Measurements from ENCODE around the gene LYVE1.
"Not testable (repeated sequence)": the region's sequence is repeated elsewhere in the genome, so short reads cannot be mapped to it uniquely, and the experiment has no call there.

The LYVE1 gene, protein sequence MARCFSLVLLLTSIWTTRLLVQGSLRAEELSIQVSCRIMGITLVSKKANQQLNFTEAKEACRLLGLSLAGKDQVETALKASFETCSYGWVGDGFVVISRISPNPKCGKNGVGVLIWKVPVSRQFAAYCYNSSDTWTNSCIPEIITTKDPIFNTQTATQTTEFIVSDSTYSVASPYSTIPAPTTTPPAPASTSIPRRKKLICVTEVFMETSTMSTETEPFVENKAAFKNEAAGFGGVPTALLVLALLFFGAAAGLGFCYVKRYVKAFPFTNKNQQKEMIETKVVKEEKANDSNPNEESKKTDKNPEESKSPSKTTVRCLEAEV

DNA sequence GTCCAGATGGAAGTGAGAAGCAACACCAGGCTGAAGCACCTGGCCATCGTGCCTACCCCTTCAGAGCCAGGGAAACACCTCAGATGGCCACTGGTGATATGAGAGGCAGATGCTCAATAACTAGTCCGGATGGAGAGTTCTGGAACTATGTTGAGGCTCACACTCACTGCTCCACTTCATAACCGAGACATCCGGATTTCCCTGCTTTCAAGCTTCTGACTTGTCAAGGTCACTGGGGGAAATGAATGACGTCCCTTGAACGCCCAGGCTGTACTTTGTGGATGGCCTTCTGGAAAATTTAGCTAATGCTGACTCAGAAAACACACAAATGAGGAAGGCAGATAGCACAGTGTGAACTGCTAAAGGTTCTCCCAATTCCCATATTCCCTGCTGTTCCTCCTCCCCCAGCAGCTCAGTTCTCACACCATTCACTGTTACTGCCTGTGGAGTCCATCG is at the start of gene LYVE1:
Gene LYVE1 (minus strand): TSS at position 180 of the 456 bp plus-strand sequence. CDS start 133 bp downstream, at position 47.
- DNase-seq, result no peak

DNA sequence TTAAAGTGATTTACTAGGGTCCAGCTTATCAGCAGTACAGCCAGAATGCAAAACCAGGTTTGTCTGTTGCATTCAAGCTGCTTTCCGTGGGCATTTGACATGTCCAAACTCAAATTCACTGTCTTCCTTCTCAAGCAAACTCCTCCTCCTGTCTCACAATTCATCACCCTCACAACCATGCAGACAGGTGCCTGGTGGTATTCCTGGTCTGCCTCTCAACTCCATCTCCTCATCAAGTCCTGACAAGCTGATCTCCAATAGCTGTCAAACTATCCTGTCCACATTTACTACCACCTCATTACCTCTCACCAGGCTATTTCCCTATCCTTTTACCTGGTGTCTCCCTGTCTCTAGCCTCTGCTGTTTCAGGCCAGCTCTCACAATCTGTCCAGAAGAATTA is 49.1 kb upstream of the LYVE1 start:
- DNase-seq, result no peak

DNA sequence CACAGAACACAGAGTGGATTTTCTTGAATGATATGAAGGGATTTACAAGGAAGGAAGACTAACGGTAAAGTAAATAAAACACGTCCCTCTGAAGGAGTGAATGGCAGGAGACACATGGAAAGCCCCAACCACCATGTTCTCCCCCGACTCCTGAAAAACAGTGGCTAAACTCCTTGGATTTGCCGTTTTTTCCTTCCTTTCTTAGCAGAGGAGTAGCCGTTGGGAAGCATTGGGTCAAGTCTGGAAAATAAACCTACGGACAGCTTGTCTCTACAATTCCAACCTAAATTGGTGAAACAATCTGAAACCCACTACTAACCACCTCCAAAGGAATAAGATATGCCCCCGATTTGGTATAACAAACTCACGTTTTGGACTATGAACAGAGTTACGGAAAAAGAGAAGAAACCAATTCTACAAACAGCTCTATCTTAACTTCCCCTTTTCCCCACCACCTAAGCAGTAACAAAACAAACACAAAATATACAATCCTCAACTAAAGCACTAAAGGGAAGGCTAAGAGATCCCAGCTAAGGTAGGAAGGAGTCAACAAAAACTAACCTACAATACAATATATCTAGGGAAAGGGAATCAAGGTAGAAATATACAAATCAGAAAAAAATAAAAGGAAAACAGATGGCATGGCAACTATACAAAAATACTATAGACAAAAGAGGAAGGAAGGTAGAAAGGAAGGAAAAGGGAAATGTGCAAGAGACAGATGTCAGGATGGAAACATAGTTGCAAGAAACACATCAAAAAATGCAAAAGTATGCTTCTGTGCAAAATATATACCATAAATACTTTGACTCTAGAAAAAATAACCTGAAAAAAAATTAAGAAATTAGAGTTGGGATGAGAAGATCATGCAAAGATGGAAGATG is 43.8 kb upstream of the LYVE1 start:
- DNase-seq, result no peak

DNA sequence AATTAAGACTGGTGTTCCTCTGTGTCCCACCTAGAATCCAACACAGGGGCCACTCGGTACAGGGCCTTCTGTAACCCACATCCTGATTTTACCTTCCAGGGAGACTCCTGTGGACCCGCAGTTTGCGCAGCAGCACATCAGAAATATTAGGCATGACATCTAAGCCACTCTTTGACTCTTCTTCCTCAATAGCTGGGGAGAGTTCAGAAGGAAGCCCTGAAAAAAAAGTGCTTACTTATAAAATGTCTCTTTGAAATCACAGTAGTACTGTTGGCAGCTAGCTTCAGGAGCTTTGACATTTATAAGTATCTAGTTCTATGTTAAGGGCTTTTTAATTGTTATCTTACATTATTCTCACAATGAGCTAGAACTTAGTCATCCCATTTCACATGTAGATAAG is 41.2 kb upstream of the LYVE1 start:
- no peak for DNase-seq

DNA sequence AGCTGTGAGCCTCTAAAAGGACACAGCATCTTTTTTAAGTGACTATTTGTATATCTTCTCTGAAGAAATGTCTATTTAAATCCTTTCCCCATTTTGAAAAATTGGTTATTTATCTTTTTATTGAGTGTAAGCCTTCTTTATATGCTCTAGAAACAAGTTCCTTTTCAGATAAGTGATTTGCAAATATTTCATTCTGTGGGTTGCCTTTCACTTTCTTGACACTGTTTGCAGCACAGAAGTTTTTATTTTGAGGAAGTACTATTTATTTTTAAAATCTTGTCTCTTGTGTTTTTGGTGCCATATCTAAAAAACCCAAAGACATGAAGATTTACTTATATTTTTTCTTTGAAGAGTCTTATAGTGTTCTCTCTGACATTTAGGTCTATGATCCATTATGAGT is 40.1 kb upstream of the LYVE1 start:
- DNase-seq, result no peak

DNA sequence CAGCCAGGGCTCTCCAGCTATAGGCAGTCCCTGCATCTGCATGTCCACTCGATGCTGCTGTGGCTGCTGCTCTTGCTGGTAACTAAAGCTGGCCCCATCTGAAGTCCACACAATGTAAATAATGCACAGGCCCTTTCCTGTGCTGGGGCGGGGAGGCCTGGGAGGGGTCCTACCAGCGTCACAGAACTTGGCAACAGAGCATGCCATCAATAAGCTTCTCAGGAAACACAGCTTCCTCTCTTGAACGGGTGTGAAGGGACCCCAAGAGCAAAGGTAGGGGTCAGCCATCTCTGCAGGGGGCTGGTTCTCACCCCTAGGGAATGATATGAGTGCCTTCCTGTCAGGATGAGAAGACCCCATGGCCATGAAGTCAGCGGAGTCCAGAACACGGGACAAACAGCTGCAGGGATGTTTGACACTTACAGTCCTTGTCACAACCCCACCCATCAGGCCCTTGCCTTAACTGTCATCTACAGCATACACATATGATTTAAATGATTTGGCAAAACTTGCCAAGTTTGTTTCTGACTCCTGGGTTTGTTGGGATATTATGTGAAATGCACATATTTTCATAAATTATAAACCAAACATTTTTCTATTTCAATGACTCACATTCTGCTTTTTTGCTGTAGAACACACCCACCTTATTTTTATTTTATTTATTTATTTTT is 39.1 kb upstream of the LYVE1 start:
- DNase-seq, result no peak

DNA sequence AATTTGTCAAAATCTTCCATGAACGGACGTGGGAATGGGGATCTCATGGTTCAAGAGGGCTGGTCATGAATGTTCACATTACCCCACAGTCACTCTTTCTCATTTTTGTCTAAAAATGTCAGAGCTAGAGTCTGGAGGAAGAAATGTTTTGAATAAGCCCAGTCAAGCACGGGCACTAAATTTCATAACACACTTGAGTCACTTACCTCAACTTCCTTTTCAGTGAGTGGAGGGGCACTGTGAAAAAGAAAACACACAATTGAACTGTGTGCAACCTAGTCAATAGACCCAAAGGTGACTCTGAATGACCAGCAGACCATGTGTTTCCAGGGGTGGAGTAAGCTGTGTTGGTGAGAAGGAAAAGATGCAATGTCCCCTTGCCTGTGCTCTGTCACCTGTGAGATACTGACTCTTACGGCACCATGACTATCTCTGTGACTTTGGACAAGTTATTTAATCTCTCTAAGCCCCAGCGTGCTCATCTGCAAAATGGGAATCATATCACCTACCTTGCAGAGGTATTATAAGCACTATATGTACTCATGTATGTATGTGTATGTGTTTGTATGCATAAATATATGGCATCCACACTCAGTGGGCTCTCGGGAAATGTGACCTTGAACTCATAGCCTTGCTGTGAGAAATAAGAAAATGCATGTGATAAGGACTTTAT is 38.2 kb upstream of the LYVE1 start:
- DNase-seq, result no peak

DNA sequence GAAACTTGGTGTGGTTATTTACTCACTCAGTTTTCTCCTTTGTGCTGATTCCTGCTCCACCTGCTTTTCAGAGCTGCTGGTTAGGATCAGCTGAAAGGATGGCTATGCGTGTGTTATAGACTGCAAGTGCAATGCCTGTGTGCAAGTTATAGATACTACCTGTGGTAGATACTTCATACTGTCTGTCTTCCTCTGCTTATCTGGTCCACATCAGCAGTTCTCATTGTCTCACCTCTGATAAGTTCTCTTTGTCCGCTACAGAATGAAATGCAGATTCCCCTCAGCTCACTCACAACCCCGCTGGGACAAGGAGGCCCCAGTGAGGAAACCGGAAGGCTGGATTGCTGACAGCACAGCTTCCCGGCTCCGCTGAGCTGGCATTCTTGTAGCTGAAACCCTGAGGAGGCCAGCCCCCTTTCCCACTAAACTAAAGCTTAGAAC is 37.5 kb upstream of the LYVE1 start:
- DNase-seq, result no peak

DNA sequence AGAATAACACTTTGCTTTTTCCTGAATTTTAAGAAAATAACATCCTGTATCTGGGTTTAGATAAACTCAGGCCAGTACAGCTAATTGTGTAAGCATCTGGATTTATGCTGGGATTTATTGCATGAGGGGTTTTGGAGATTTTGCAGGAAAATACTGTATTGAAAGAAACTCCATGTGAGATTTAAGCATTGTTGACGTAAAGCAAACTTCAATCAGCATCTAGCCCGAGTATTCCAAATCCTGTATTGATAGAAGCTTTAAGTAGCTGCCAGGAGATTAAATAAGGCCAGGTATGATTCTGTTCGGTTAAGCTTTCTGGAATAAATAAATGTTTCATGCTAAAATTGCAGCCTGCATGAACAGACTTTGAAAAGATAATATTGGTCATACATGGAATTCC is 36.3 kb upstream of the LYVE1 start:
- no peak for DNase-seq

DNA sequence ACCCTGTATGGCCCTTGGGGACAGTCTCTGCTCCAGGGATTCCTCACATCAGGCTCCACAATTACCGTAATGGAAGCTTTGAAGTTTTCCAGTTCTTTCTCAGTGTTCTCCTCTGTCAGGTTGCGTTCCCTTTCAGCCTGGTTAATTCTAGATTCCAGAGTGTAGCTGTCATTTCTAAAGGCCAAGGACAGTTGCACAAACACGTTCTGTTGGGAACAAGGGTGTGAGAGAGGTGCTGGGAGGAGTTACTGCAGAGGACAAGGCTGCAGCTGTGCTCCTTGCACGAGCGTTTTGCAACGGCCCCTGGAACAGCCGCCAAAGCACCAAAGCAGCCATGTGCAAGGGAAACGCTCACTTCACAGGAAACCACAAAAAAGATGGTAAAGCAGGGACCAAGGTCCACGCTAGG is 35.9 kb upstream of the LYVE1 start:
- no peak for DNase-seq

DNA sequence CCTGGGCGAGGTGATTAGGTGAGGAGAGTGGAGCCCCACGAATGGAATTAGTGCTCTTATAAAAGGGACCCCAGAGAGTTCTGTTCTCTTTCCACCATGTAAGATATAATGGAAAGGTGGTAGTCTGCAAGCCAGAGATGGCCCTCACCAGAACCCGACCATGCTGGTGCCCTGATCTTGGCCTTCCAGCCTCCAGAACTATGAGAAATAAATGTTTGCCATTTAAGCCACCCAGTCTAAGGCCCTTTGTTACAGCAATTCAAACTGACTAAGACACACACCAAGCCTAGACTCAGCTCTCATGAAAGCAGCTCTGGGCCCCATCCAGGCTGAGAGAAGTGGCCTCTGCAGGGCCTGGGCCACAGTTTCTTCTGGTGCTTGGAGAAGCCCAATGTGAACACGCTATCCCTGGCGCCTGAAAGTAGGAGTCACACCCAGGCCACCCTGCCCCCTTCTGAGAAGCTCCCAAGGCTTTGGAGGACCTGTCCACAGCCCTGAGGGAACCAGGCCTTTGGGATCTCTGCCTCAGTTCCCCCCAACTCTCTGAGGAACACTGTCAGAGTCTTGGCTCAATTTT is 35.3 kb upstream of the LYVE1 start:
- DNase-seq, result no peak

DNA sequence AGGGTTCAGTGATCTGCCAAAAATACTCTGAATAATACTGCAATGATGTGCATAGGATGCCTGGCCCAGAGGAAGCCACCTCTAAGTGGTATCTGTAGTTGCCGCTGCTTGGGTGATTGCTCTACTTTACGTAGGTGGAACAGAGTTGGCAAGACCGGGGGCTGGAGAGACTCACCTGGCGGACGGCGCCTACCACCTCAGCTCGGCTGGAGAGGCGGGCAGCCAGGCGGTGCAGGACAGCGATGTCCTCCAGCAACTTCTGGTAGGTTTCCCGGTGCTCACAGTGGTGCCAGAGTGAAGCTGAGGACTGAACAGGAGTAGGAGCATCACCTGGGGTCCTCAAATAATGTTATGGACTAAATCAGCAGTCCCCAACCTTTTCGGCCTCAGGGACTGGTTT is 34.5 kb upstream of the LYVE1 start:
- DNase-seq, result no peak

DNA sequence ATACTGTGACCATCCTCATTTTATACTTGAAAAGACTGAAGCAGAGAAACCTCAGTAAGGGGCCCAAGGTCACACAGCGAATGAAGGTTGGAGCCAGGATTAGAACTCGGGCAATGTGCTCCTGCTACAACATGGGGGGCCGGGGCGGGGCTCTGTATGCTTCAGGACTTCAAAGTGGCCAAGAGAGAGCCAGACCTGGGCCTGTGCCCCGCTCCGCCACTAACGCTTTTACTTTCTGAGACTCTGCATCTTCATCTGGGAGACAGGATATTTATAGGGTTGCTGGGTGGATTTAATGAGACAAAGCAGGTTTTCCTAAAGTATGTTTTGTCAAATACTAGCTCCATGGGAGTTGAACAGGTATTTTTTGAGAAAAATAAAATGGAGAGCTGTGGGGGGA is 33.9 kb upstream of the LYVE1 start:
- no peak for DNase-seq

DNA sequence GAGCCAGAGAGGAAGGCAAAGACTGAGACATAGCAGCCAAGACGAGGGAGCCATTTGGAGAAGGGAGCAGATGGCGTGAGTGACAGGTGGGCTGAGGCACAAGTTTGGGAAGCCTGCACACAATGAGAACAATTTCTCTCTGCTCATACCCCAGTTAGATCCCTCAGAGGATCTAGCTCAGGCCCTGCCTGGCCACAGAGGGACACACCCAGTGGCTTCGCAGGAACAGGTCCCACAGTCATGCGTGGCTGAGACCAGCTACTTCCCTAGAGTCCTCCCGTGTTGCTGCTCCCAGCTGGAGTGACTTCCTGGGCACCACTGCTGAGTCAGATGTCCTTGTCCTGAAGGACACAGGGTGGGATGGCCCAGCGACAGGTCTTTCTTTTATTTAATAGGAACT is 33.4 kb upstream of the LYVE1 start:
- no peak for DNase-seq

DNA sequence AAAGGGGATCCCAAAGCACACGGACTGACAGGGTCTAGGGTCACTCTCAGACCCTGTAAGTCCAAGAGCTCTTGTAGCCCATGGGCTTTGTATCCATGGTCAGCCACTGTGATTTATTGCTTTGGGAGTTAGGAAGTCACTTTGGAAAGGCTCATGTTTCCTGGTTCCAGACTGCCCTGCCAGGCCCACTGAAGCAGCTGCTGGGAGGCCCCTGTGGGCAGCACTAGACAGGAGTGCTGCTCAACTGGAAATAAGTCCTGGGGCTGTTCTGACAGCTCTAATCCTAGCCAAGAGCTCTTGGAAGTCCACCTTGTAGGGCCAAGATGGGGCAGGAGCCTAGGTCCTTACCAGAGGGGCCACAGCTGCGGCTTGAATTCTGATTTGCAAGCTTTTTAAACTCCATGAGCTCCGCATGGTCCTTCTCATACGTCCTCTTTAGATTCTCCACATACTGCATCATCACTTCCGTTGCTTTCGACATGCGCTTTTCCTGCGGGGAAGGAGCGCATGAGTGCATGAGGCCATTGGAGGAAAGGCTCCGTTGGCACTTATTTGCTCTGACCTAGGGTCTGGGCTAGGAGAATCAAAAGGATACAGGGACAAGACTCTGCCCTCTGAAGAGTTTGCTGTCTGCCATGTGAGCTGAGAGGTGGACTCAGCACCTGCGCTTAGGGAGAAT is 32.2 kb upstream of the LYVE1 start:
- DNase-seq, result no peak

DNA sequence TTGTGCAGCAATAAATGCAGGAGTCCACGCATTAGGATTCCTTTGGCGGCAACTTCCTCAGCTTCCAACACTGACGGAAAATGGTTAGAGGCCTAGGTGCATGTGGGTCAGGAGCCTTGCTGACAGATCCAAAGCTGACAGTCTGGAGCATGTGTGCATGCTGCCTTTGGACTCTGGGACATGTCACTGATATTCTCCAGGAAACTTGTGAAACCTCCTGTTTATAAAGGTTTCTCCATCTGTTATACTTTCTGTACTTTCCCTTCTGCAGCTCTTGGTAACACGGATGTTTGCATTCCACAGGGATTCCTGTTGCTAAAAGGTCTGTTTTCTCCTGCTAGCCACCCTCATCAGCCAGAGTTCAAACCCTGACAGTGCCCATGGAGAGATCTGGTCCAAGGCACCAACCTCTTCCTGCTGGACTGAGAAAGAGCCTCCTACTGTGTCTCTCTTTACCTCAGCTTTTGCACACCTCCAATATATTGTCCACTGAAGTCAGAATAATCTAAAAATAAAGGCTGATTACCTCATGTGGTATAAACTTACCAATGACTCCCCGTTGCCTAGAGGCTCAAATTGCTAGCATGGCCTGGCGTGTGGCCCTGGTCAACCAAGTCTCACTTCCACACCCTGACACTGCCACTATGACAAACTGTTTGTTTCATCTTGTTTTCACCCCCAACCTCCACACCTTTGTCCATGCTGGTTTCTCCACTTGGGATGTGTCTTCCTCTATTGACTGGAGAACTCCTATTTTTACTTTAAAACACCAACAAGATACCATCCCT is 31.1 kb upstream of the LYVE1 start:
- no peak for DNase-seq

DNA sequence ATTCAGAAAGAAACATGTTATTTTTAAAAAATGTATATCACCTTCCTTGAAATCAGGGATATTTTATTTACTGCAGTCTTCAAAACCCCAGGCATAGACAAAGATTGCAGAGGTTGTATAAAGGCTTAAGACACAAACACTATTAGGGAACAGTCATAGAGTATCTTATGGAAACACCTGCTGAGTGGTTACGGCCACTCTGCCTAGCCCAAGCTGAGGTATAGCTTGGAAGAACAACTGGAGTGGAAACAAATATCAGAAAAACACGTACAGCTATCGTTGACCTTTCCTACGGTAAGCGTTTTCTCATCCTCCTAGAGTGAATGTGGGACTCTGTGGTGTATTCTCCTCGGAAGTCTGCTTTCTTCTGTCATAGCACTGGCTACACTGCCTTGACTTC is 30.4 kb upstream of the LYVE1 start:
- DNase-seq, result no peak

DNA sequence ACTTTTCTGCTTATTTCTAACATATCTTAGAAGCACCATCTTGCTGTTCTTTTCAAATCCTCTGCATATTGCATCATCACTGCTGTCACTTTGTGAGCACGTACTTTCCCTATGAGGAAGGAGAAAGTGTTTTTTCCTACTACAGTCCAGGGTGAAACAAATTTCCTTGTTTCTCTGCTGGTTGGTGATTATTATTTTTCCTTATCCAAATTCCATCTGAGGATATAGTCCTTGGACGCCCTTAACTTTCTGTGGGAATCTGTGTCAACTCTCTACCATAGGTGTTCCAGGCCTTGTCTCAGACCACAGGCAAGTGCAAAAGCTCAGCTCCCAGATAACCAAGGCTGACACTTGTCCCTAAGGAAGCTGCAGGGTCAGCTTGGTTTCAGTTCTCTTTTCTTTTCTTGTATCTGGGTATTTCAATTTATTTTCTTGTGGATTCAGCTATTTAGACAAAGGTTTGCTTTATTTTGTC is 29.4 kb upstream of the LYVE1 start:
- no peak for DNase-seq

DNA sequence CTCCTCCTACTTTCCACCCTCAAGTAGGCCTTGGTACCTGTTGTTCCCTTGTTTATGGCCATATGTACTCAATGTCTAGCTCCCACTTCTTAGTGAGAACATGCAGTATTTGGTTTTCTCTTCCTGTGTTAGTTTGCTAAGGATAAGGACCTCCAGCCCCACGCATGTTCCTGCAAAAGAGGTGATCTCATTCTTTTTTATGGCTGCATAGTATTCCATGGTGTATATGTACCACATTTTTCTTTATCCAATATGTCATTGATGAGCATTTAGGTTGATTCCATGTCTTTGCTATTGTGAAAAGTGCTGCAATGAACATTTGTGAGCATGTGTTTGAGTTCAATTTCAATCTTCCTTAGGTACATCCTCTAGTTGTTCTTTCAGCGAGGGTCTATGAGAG is 27.4 kb upstream of the LYVE1 start:
- DNase-seq, result not testable (repeated sequence)

DNA sequence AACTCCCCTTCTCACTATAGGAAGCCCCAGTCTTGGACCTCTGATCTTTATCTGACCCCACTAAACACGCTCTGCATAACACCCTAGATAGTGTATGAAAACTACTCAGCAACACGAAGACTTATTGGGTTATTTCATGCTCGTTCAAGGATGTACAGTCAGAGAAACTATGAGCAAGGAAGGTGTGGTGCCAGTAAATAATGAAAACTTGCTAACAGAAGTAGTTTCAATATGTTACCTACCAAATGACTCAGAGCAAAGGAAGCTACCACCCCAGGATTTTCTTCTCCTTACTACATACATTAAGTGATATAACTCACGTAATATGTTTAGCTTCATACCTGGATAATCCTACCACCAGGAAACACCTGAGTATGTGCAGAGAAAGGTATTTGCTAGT is 25.9 kb upstream of the LYVE1 start:
- DNase-seq, result no peak

DNA sequence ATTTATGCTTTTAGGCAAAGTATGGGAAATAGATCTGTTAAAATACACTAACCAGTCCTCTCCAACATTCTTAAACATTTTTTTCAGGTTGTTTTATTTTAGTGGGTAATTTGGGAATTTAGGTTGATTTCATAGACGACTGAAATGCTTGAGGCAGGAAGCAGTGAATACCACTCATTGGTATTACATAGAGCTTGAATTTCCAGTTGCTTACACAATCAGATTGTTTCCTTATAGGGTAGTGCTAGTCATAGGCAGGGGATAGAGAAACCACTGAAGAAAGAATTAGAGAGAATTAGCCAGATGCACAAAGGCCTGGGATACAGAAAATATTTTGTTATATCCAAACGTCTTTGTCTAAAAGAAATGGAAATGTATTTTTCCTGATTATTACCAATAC is 23.9 kb upstream of the LYVE1 start:
- no peak for DNase-seq

Data from NCI-H510A treated with DMSO at 0.1 percent for 48 hours (cell line).